MM.1S (cell line): ENCODE results near the gene PWP2.
"Not testable (repeated sequence)": the region's sequence is repeated elsewhere in the genome, so short reads cannot be mapped to it uniquely, and the experiment has no call there.

Experiments used
- EZH2 ChIP-seq: fragments of 300-600 bp; sonication (generic); optimal IDR thresholded peaks from 2 replicates; pipeline ENCODE3; 2017; ENCODE audit warnings: low read depth, mild to moderate bottlenecking, antibody characterized with exemption, low read length, mixed read lengths
- EZH2phosphoT487 ChIP-seq: fragments of 300-600 bp; sonication (generic); IDR thresholded peaks from 2 replicates; pipeline ENCODE4 v1.6.1; 2018; ENCODE audit warnings: antibody characterized with exemption, low read length
- TF ChIP-seq, protein P1 (sequence below): fragments of 300-600 bp; sonication (generic); IDR thresholded peaks from 2 replicates; pipeline ENCODE4 v1.5.1; 2016; ENCODE audit warnings: antibody characterized with exemption, low read length, mixed read lengths

GRCh38 chr21:44133715-44134057, 26.5 kb downstream of the PWP2 start:
- TF ChIP-seq, protein P1, sequence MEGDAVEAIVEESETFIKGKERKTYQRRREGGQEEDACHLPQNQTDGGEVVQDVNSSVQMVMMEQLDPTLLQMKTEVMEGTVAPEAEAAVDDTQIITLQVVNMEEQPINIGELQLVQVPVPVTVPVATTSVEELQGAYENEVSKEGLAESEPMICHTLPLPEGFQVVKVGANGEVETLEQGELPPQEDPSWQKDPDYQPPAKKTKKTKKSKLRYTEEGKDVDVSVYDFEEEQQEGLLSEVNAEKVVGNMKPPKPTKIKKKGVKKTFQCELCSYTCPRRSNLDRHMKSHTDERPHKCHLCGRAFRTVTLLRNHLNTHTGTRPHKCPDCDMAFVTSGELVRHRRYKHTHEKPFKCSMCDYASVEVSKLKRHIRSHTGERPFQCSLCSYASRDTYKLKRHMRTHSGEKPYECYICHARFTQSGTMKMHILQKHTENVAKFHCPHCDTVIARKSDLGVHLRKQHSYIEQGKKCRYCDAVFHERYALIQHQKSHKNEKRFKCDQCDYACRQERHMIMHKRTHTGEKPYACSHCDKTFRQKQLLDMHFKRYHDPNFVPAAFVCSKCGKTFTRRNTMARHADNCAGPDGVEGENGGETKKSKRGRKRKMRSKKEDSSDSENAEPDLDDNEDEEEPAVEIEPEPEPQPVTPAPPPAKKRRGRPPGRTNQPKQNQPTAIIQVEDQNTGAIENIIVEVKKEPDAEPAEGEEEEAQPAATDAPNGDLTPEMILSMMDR = not testable (repeated sequence)
- TF ChIP-seq EZH2, EZH2phosphoT487: not testable (repeated sequence)
